Upper lobe of right lung (tissue), 1 donor: ENCODE data around the gene A3GALT2. TPM values are rescaled to one million over a fixed set of nuclear protein-coding genes. Genes with fewer than 3 reads are reported as not detected.

ENCODE experiments used
- ATAC-seq: fragments of 200-7000 bp; cut with Tn5 transposase; one replicate; pipeline ENCODE4 v1.9.1; 2020; ENCODE audit warnings: mild to moderate bottlenecking, moderate library complexity
- DNase-seq: peaks from one replicate; pipeline ENCODE4 v3.0.0-alpha.2; 2020
- H3K27ac ChIP-seq: fragments of 200-600 bp; one replicate; pipeline ENCODE4 v1.8.0; 2022
- H3K27me3 ChIP-seq: fragments of 200-600 bp; one replicate; pipeline ENCODE4 v1.8.0; 2022; ENCODE audit warnings: mild to moderate bottlenecking
- H3K36me3 ChIP-seq: fragments of 200-600 bp; one replicate; pipeline ENCODE4 v1.8.0; 2022
- H3K4me1 ChIP-seq: fragments of 200-600 bp; one replicate; pipeline ENCODE4 v1.8.0; 2022
- H3K4me3 ChIP-seq: fragments of 200-600 bp; one replicate; pipeline ENCODE4 v1.8.0; 2022; ENCODE audit warnings: mild to moderate bottlenecking
- H3K9me3 ChIP-seq: fragments of 200-600 bp; one replicate; pipeline ENCODE4 v1.8.0; 2022
- intact Hi-C: fragments of 100-400 bp; cut with DNase I; formaldehyde crosslinking; loops from one replicate; pipeline ENCODE4 v1.11.0; 2022
- total RNA-seq: library from RNA; stranded (reverse); fragmentation: NEBNext Ultra II Directional; extraction: Animal tissue kit (Norgen Biotek cat#: 25700); gene quantifications from one replicate; pipeline ENCODE4 v1.2.1, GENCODE V29; 2021
- TF ChIP-seq, protein P1 (sequence below): fragments of 200-600 bp; IDR thresholded peaks from one replicate; pipeline ENCODE4 v1.8.0; 2022; ENCODE audit warnings: antibody characterized with exemption
- donor health status: DM: no; HTN: yes; CAD: no; lungs with severe emphysema.

The A3GALT2 gene
- total RNA-seq, 1 donor from 2014 or later, result not detected

DNA sequence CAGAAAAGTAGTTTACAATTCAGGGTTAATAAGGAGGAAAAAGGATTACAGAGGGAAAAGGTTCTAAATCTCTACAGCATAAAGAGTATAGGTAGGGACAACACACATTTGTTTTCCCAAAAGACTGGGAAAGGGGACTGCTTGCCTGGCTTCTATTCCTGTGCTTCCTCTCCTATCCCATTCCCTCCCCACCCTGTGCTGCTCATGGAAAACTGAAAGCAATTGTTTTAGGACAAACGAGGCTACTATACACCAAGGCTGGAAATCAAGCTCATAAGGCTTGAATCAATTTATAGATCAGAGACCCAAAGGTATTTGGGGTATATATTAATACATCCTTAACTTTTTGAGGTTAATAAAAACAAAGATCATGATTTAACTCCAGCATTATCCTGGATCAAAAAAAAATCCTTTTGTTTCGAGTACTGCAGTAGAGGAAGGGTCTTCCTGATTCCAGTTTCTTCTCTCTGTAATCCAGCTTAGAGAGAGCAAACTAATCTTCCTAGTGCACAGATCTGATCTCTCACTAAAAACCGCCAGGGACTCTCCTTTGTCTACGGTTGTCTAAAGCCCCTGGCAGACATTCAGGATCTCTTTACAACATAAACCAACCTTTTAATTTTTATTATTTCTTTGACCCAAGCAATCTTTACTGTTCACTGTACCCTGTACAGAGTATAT is 37.4 kb upstream of the A3GALT2 start:
- Histone ChIP-seq H3K27me3 (no peaks in the 10 kb centered on the region), H3K27ac (no peak overlapping the region), H3K4me3 (no peak overlapping the region), H3K9me3 (no peaks in the 10 kb centered on the region), H3K36me3 (no peaks in the 10 kb centered on the region), H3K4me1 (peaks cover 11% of the 10 kb centered on the region)
- ATAC-seq (no peak), DNase-seq (no peak)
- intact Hi-C loops, result no loop called here
- TF ChIP-seq, protein P1, sequence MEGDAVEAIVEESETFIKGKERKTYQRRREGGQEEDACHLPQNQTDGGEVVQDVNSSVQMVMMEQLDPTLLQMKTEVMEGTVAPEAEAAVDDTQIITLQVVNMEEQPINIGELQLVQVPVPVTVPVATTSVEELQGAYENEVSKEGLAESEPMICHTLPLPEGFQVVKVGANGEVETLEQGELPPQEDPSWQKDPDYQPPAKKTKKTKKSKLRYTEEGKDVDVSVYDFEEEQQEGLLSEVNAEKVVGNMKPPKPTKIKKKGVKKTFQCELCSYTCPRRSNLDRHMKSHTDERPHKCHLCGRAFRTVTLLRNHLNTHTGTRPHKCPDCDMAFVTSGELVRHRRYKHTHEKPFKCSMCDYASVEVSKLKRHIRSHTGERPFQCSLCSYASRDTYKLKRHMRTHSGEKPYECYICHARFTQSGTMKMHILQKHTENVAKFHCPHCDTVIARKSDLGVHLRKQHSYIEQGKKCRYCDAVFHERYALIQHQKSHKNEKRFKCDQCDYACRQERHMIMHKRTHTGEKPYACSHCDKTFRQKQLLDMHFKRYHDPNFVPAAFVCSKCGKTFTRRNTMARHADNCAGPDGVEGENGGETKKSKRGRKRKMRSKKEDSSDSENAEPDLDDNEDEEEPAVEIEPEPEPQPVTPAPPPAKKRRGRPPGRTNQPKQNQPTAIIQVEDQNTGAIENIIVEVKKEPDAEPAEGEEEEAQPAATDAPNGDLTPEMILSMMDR, result no peak

DNA sequence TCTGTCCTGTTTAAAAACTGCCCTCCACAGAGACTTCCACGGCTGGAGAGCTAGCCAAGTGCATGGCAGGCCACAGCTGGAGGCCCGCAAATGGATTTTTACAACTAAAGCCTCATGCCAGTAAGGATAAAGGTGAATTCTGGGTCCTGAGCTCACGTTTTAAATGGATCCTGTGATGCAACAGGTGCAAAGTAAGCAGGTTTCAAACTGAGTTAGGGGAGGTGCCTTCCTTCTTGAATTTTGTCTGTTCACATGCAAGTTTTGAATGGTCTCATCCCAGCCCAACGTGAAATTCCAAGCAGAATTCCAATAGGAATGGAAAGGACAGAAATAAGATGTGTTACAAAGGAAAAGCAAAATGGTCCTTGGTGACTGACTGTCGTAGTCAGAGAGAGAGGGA is 36.2 kb upstream of the A3GALT2 start:
- no peaks in the 10 kb centered on the region for H3K36me3 ChIP-seq
- H3K4me3 ChIP-seq, result no peak overlapping the region
- TF ChIP-seq, protein P1, result no peak
- H3K27me3 ChIP-seq, result no peaks in the 10 kb centered on the region
- H3K9me3 ChIP-seq, result no peaks in the 10 kb centered on the region
- ATAC-seq (no peak), DNase-seq (no peak)
- H3K4me1 ChIP-seq, result peaks cover 8% of the 10 kb centered on the region
- no peak overlapping the region for H3K27ac ChIP-seq
- intact Hi-C loops, result no loop called here

DNA sequence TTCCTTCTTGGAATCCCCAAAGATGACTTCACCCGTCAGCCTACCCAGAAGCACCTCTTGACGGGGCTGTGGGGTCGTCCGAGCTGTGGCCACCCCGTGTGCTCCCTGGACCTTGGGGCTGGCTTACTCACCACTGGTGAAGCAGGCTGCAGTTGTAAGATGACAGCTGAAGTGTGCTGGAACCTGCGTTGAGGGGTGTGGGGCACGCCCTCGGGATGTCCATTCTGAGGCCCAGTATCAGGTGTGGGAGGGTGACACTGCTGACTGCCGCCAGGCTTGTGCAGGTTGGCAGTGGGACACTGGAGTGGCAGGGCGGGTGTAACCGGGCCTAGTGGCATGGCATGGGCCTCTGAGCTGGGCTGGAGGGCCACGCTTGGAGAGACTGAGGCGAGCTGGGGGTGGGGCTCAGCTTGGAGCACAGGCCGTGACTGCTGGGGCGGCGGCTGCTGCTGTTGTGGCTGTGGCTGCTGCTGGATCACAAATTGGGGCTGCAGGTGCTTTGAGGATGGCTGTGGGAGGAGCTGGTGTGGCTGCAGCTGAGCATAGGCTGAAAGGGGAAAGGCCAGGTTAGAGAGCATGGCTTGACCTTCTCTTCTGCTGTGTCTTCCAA is 33.9 kb upstream of the A3GALT2 start:
- Histone ChIP-seq H3K36me3 (no peaks in the 10 kb centered on the region), H3K9me3 (no peaks in the 10 kb centered on the region), H3K4me1 (peaks cover 7% of the 10 kb centered on the region), H3K4me3 (no peak overlapping the region), H3K27me3 (no peaks in the 10 kb centered on the region), H3K27ac (no peak overlapping the region)
- intact Hi-C loops, result no loop called here
- ATAC-seq (no peak), DNase-seq (no peak)
- TF ChIP-seq, protein P1, result no peak

DNA sequence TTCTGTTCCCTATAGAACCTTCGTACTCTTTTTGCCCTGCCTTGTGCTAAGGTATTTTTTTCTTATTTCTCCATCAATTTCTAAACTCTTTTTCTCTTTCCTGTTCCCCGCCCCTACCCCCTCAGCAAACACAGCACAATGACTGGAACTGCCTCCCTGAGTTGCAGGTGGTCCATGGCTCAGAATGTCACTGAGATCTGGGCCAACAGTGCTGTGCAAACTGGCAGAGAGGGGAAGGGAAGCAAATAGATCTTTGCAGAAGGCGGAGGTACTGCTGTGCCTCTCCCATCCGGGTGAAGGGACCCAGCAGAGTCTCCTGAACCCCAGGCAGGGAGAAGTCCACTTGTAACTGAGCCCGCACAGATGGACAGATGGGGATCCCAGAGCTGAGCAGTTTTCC is 32.6 kb upstream of the A3GALT2 start:
- Histone ChIP-seq H3K36me3 (no peaks in the 10 kb centered on the region), H3K27ac (no peak overlapping the region), H3K9me3 (no peaks in the 10 kb centered on the region), H3K27me3 (no peaks in the 10 kb centered on the region), H3K4me3 (no peak overlapping the region), H3K4me1 (peaks cover 7% of the 10 kb centered on the region)
- TF ChIP-seq, protein P1, result no peak
- ATAC-seq (no peak), DNase-seq (no peak)
- intact Hi-C loops, result no loop called here

DNA sequence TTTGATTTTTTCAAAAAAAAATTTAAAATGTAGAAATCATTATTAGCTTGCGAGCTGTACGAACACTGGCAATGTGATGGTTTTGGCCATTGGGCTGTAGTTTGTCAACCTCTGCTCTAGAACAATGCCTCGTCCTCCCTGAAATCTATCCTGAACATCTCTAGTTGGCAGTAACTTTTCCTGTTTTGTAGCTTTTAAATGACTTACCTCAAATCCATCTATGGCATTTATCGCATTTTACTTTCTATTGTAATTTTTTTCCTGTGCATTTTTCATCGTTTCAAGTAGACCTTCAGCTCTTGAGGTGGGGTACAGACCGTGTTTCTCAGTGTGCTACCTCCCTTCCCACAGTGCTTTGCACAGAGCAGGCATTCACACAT is 30.4 kb upstream of the A3GALT2 start:
- no peak overlapping the region for H3K27ac ChIP-seq
- peaks cover 29% of the 10 kb centered on the region for H3K4me1 ChIP-seq
- H3K27me3 ChIP-seq, result no peaks in the 10 kb centered on the region
- TF ChIP-seq, protein P1, result no peak
- intact Hi-C loops, result no loop called here
- H3K36me3 ChIP-seq, result no peaks in the 10 kb centered on the region
- DNase-seq, result no peak
- no peaks in the 10 kb centered on the region for H3K9me3 ChIP-seq
- no peak for ATAC-seq
- no peak overlapping the region for H3K4me3 ChIP-seq
